Sigmoid colon (tissue), 7 donors: Measurements from ENCODE around the gene PRKAG2. TPM values are rescaled to one million over a fixed set of nuclear protein-coding genes. Genes with fewer than 3 reads are reported as not detected.

Source experiments
- DNase-seq: peaks from one replicate; pipeline ENCODE4 v3.0.0-alpha.2; 2019
- H3K27ac ChIP-seq, 4 donors: fragments of 200-600 bp; sonication (generic); one replicate each; pipeline ENCODE4 v1.5.1; 2016 to 2019; ENCODE audit warnings: mild to moderate bottlenecking in 1 of 4
- H3K27me3 ChIP-seq, 3 donors: fragments of 200-600 bp; sonication (generic); one replicate each; pipeline ENCODE4 v1.5.1; 2019; ENCODE audit warnings: mild to moderate bottlenecking in 1 of 3
- H3K36me3 ChIP-seq, 4 donors: fragments of 200-600 bp; sonication (generic); one replicate each; pipeline ENCODE4 v1.5.1; 2016 to 2019
- H3K4me1 ChIP-seq, 4 donors: fragments of 200-600 bp; sonication (generic); one replicate each; pipeline ENCODE4 v1.5.1; 2017 to 2019
- H3K4me3 ChIP-seq, 4 donors: fragments of 200-600 bp; sonication (generic); one replicate each; pipeline ENCODE4 v1.5.1; 2017 to 2019; ENCODE audit warnings: mild to moderate bottlenecking in 2 of 4, moderate library complexity in 1 of 4
- H3K9me3 ChIP-seq, 4 donors: fragments of 200-600 bp in 3 of 4; sonication (generic) in 3 of 4; one replicate each; pipeline versions ENCODE4 v1.5.1 to v1.6.1; 2013 to 2019
- EP300 ChIP-seq, 4 donors: sonication (generic); formaldehyde crosslinking; IDR thresholded peaks; one replicate each; pipeline ENCODE4 v1.6.1; 2017; ENCODE audit warnings: antibody characterized with exemption in 4 of 4
- POLR2A ChIP-seq, 2 donors: fragments of 450-650 bp; IDR thresholded peaks; one replicate each; pipeline ENCODE4 v1.6.1; 2016; ENCODE audit warnings: antibody characterized with exemption in 2 of 2, mild to moderate bottlenecking in 2 of 2, moderate library complexity in 2 of 2
- POLR2AphosphoS5 ChIP-seq, 4 donors: sonication (generic); formaldehyde crosslinking; IDR thresholded peaks; one replicate each; pipeline ENCODE4 v1.6.1; 2017; ENCODE audit warnings: antibody characterized with exemption in 4 of 4
- WGBS, 2 donors: extraction: QIAGEN DNeasy Blood & Tissue Kit; methylation state at CpG; one replicate each; pipeline ENCODE4 v1.1.7; 2013; 5-methylcytosine and 5-hydroxymethylcytosine counted together
- intact Hi-C: fragments of 100-400 bp; cut with DNase I; formaldehyde crosslinking; loops from one replicate; pipeline ENCODE4 v1.15.1; 2023
- polyA plus RNA-seq, 3 donors: library from polyadenylated mRNA; stranded (reverse); fragments of 200-250 nt; gene quantifications; one replicate each; pipeline ENCODE4 v1.2.3, GENCODE V29; 2013
- total RNA-seq, 4 donors: library from RNA; depleted of rRNA; stranded (reverse); fragments of >200 nt; gene quantifications; one replicate each; pipeline ENCODE4 v1.1.0, GENCODE V29; 2016
- TF ChIP-seq, protein P1 (sequence below), 4 experiments: fragments of 450-650 bp in 3 of 4; fragments of 200-600 bp in 1 of 4; IDR thresholded peaks; one replicate each; pipeline ENCODE4 v1.5.1; 2016 to 2019; ENCODE audit warnings: antibody characterized with exemption in 4 of 4, mild to moderate bottlenecking in 3 of 4, moderate library complexity in 2 of 4
- donor health status: healthy with polysubstance abuse.
- donor health status: Bipolar disorder and iron deficiency.
- donor health status: healthy.

PRKAG2 gene
- total RNA-seq (10 to 100 TPM; 37.1 to 51.2 (median 40.1) TPM), polyA plus RNA-seq (10 to 100 TPM; 19.2 to 31.9 (median 29.4) TPM)

DNA sequence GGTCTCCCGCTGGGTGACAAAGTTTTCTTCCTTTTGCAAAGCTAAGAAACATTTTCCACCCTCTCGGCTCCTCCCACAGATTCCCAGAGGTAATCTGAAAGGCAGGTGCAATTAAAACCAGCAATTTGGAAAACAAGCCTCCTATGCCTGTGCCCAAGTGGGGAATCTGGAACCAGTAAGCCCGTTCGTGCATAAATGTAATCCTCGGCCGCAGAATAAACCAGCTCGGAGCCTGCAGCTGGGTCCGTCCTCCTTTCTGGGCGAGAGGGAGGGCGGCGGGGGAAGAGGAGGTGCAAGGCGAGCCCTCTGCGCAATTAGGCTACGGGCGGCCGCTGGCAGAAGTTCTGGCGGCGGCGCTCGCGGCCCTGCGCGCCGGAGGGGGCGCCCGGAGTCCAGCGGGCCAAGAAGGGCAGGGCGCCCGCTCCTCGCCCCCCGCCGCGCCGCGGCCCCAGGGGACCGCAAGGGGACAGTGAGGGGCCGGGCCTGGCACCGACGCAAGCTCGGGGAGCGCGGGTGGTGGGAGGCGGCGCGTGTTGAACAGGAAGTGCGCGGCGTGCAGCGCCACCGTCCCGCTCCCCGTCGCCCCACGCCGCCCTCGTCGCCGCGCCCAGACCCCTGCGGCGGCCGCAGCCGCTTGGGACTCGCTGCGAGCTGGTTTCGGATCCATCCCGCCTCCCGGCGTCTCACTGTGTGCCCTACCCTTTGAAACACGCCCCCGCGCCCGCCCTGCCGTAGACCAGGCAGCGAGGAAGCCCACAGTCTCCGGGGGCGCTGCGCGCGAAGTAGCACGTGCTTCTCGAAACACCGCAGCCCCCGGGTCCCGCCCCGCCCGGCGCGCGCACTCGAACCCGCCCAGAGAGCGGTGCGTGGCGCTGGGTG, at the start of gene PRKAG2:
Gene PRKAG2 (minus strand): TSS at position 217 of the 879 bp plus-strand sequence. CDS start 495 bp downstream, outside the sequence.
- intact Hi-C loops = loop anchor here (2.0 to 10.0 kb wide), 4 partner anchors 50 to 258 kb away; partner anchors contain the start of gene GALNT11
- no peaks in the 10 kb centered on the region for H3K9me3 ChIP-seq
- H3K27ac ChIP-seq = peak within 1 kb of the TSS; percentile 88 to 93 (median 90)
- 0 to 1% methylated on average over 95 of the region's 95 CpGs for WGBS, 2 donors
- peak within 1 kb of the TSS; percentile 77 to 82 (median 80) for H3K4me3 ChIP-seq
- H3K36me3 ChIP-seq = no peaks in the 10 kb centered on the region
- DNase-seq = peak; percentile 89
- H3K27me3 ChIP-seq = peaks cover 0 to 4% (median 0%) of the 10 kb centered on the region in 3 donors
- TF ChIP-seq, protein P1, sequence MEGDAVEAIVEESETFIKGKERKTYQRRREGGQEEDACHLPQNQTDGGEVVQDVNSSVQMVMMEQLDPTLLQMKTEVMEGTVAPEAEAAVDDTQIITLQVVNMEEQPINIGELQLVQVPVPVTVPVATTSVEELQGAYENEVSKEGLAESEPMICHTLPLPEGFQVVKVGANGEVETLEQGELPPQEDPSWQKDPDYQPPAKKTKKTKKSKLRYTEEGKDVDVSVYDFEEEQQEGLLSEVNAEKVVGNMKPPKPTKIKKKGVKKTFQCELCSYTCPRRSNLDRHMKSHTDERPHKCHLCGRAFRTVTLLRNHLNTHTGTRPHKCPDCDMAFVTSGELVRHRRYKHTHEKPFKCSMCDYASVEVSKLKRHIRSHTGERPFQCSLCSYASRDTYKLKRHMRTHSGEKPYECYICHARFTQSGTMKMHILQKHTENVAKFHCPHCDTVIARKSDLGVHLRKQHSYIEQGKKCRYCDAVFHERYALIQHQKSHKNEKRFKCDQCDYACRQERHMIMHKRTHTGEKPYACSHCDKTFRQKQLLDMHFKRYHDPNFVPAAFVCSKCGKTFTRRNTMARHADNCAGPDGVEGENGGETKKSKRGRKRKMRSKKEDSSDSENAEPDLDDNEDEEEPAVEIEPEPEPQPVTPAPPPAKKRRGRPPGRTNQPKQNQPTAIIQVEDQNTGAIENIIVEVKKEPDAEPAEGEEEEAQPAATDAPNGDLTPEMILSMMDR (IDR thresholded peaks at IDR 0.05) = no peak
- TF ChIP-seq POLR2A (IDR thresholded peaks at IDR 0.05) (no peak), POLR2AphosphoS5 (IDR thresholded peaks at IDR 0.05) (peak in 2 of 4 donors; percentile 3 to 44), EP300 (IDR thresholded peaks at IDR 0.05) (no peak)
- peaks cover 0 to 22% (median 14%) of the 10 kb centered on the region in 4 donors for H3K4me1 ChIP-seq

DNA sequence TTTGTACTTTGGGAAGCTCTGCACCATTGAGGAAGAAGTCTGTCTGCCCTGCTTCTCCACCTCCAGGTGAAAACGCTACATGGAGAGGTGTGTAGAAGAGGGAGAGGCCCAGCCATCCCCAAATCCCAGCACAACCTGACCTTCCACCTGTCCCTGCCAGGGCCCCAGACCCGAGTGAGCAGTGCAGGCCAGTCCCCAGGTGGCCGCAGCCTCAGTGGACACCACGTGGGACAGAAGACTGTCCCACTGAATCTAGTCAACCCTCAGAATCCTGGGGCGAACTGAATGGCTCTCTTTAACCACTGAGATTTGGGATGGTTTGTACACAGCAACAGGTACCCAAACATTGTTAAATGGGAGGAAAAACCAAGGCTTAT, 49.4 kb upstream of the PRKAG2 start:
- DNase-seq = no peak
- H3K36me3 ChIP-seq = no peaks in the 10 kb centered on the region
- WGBS, 2 donors = 69 to 82% methylated on average over 5 of the region's 5 CpGs
- no peak overlapping the region for H3K4me3 ChIP-seq
- intact Hi-C loops = loop anchor here (5.0 kb wide), 1 partner anchor 49 kb away; the partner anchor contains the start of gene PRKAG2
- TF ChIP-seq EP300 (IDR thresholded peaks at IDR 0.05) (no peak), POLR2AphosphoS5 (IDR thresholded peaks at IDR 0.05) (no peak), POLR2A (IDR thresholded peaks at IDR 0.05) (no peak)
- TF ChIP-seq, protein P1 (IDR thresholded peaks at IDR 0.05) = no peak
- H3K27me3 ChIP-seq = no peaks in the 10 kb centered on the region
- peak overlapping the region; percentile 42 to 77 (median 62) for H3K27ac ChIP-seq
- H3K4me1 ChIP-seq = peaks cover 0 to 16% (median 10%) of the 10 kb centered on the region in 4 donors
- H3K9me3 ChIP-seq = no peaks in the 10 kb centered on the region

DNA sequence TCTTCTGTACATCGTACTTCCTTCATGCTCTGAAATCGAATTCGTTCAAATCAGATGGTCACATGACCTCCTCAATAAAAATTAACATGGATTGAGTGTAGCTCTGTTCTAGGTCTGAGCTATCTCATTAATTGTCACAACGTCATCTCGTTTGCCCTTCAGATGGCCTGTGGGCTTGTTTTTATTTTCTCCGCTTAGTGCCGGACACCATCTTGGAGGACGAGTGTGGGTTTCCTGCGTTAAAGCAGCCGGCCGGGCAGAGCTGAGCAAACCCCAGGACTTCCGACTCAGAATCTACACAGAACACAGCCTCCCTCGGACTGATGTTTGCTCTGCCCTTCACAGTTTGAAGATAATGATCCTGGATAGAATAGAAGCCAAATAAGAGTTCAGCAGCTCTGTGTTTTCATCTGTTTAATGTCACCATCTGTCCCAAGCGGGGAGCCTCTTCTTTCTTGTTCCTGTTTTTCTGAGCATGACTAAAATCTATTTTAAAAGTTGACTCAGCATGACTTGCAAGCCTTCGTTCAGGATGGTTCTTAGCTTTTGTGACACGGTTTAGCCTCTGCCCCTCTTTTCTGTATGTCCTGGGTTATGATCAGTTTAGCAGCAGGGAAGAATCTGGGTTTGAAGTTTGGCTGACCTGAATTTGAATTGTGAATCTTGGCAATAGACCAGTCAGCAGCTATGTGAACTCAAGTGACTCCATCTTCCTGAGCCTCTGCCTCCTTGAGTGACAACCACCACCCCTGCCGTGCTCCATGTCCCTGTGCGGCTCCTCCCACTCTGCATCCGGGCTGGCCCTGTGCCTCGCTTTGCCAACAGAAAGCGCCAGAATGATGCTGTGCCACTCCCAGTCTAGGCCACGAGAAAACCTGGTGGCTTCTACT, 48.8 kb upstream of the PRKAG2 start:
- Histone ChIP-seq H3K4me3 (peak overlapping the region in 3 of 4 donors; percentile 2 to 26 (median 23)), H3K4me1 (peaks cover 0 to 16% (median 10%) of the 10 kb centered on the region in 4 donors), H3K9me3 (no peaks in the 10 kb centered on the region), H3K27me3 (no peaks in the 10 kb centered on the region), H3K36me3 (no peaks in the 10 kb centered on the region), H3K27ac (peak overlapping the region; percentile 42 to 77 (median 62))
- 35 to 56% methylated on average over 22 of the region's 22 CpGs for WGBS, 2 donors
- intact Hi-C loops = loop anchor here (5.0 kb wide), 1 partner anchor 48 kb away; the partner anchor contains the start of gene PRKAG2
- TF ChIP-seq, protein P1 (IDR thresholded peaks at IDR 0.05) = no peak
- no peak for TF ChIP-seq POLR2A (IDR thresholded peaks at IDR 0.05)
- no peak for TF ChIP-seq EP300 (IDR thresholded peaks at IDR 0.05)
- TF ChIP-seq POLR2AphosphoS5 (IDR thresholded peaks at IDR 0.05) = peak; percentile 20 to 71 (median 56)
- DNase-seq = peak; percentile 81

DNA sequence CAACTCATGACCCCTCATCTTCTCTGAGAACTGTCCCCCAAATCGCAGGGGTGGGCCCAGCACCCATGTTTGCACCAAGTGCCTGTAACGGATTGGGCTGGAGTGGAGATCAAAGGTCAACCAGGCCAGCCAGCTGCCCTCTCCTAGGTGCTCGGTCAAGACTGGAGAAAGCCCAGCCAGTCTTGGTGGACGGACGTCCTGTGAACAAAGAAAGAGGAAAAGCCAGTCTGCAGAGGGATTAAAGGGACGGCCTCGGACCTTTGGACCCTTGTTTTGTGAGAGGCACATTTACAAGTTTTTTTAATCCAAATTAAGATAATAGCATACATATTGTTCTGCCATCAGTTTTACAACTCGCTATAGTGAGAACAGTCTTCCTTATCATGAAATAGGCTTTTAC, 47.6 kb upstream of the PRKAG2 start:
- intact Hi-C loops = no loop called here
- H3K9me3 ChIP-seq = no peaks in the 10 kb centered on the region
- DNase-seq = no peak
- H3K27ac ChIP-seq = peak overlapping the region in 3 of 4 donors; percentile 17 to 61 (median 52)
- H3K4me3 ChIP-seq = no peak overlapping the region
- H3K4me1 ChIP-seq = peaks cover 0 to 16% (median 10%) of the 10 kb centered on the region in 4 donors
- TF ChIP-seq, protein P1 (IDR thresholded peaks at IDR 0.05) = no peak
- TF ChIP-seq EP300 (IDR thresholded peaks at IDR 0.05) = no peak
- no peak for TF ChIP-seq POLR2AphosphoS5 (IDR thresholded peaks at IDR 0.05)
- TF ChIP-seq POLR2A (IDR thresholded peaks at IDR 0.05) = no peak
- no peaks in the 10 kb centered on the region for H3K27me3 ChIP-seq
- WGBS, 2 donors = 19 to 76% methylated on average over 8 of the region's 8 CpGs
- H3K36me3 ChIP-seq = no peaks in the 10 kb centered on the region
